Measurements from ENCODE around the gene ZNF578.
"Not testable (repeated sequence)": the region's sequence is repeated elsewhere in the genome, so short reads cannot be mapped to it uniquely, and the experiment has no call there.

Gene ZNF578

GRCh38 chr19:52518646-52519045 lies 65.3 kb downstream of the ZNF578 start:
- DNase-seq, result no peak

GRCh38 chr19:52519175-52519574 lies 65.8 kb downstream of the ZNF578 start:
- not testable (repeated sequence) for DNase-seq

GRCh38 chr19:52520013-52520412 lies 66.7 kb downstream of the ZNF578 start:
- DNase-seq, result no peak

GRCh38 chr19:52522551-52522950 lies 69.2 kb downstream of the ZNF578 start:
- no peak for DNase-seq

- DNase-seq, result no peak
These were observed 70.7 kb downstream of the ZNF578 start for GRCh38 chr19:52524086-52524485.

- peak; percentile 97 for DNase-seq
These were observed 74.0 kb downstream of the ZNF578 start, which contains the start of gene ZNF808 for GRCh38 chr19:52527134-52527955. Gene ZNF808, plus strand, starts transcription at chr19:52527668. Its CDS starts 15,617 bp downstream, at chr19:52543285.

- DNase-seq, result no peak
These were observed 74.6 kb downstream of the ZNF578 start for GRCh38 chr19:52527956-52528351.

GRCh38 chr19:52532480-52532879 lies 79.1 kb downstream of the ZNF578 start:
- no peak for DNase-seq

GRCh38 chr19:52533901-52534300 lies 80.5 kb downstream of the ZNF578 start:
- DNase-seq, result no peak

GRCh38 chr19:52535385-52535770 lies 82.0 kb downstream of the ZNF578 start:
- not testable (repeated sequence) for DNase-seq

GRCh38 chr19:52535771-52536447 lies 82.6 kb downstream of the ZNF578 start:
- peak; percentile 90 for DNase-seq

GRCh38 chr19:52536448-52536800 lies 83.1 kb downstream of the ZNF578 start:
- DNase-seq, result peak; percentile 55

GRCh38 chr19:52538815-52539214 lies 85.5 kb downstream of the ZNF578 start:
- not testable (repeated sequence) for DNase-seq

GRCh38 chr19:52541176-52541575 lies 87.8 kb downstream of the ZNF578 start:
- DNase-seq, result not testable (repeated sequence)

- no peak for DNase-seq
These were observed 88.3 kb downstream of the ZNF578 start for GRCh38 chr19:52541608-52542007.

GRCh38 chr19:52542541-52542940 lies 89.2 kb downstream of the ZNF578 start:
- not testable (repeated sequence) for DNase-seq

- DNase-seq, result peak; percentile 60
These were observed 89.8 kb downstream of the ZNF578 start for GRCh38 chr19:52542984-52543664.

GRCh38 chr19:52554216-52554971 lies 101.0 kb downstream of the ZNF578 start:
- DNase-seq, result no peak

- DNase-seq, result no peak
These were observed 104.1 kb downstream of the ZNF578 start for GRCh38 chr19:52557231-52557995.

GRCh38 chr19:52558732-52559445 lies 105.5 kb downstream of the ZNF578 start:
- DNase-seq, result not testable (repeated sequence)

GRCh38 chr19:52561611-52562010 lies 108.3 kb downstream of the ZNF578 start:
- DNase-seq, result not testable (repeated sequence)
